HepG2 (cell line): ENCODE measurements around the gene CYBC1. TPM values are rescaled to one million over a fixed set of nuclear protein-coding genes. Genes with fewer than 3 reads are reported as not detected.

Experiments
- ATAC-seq: fragments of 200-7000 bp; cut with Tn5 transposase; 3 replicates; pipeline ENCODE4 v1.9.1; 2020; ENCODE audit warnings: mild to moderate bottlenecking, moderate library complexity
- BruUV-seq: library from RNA; stranded (reverse); fragments of 400-500 nt; replicated peaks from 2 replicates; lab custom pipeline; 2021; lab: Mats Ljungman, UMichigan
- CTCF ChIA-PET: fragments of 300-600 bp; formaldehyde crosslinking; extraction: SDS; loops from one replicate; lab custom pipeline; 2021; ENCODE audit warnings: low total read pairs, inconsistent platforms, low intra/inter-chr PET ratio; lab: Yijun Ruan, JAX
- POLR2A ChIA-PET: fragments of 350-600 bp; sonication (Branson Sonifier 250); formaldehyde crosslinking; loops from one replicate; lab custom pipeline; 2020; ENCODE audit warnings: antibody characterized with exemption, inconsistent platforms; lab: Yijun Ruan, JAX
- DNase-seq: peaks from one replicate; pipeline ENCODE4 v3.0.0-alpha.2; 2015; ENCODE audit warnings: low spot score
- FAIRE-seq: peaks from 3 replicates; lab custom pipeline; 2011; peaks lifted over from hg19 to GRCh38; lab: Jason Lieb, UNC
- H2AFZ ChIP-seq: one replicate; pipeline ENCODE4 v1.6.1; 2011; ENCODE audit warnings: low read length, inconsistent platforms
- H3K27ac ChIP-seq: fragments of 300-600 bp; 3 replicates; pipeline ENCODE4 v1.8.0; 2011; ENCODE audit warnings: mixed run types, mild to moderate bottlenecking, mixed read lengths, low read length, inconsistent platforms; ENCODE audit not compliant: insufficient read depth; ENCODE audit errors: extremely low read length
- H3K27me3 ChIP-seq, 2 experiments: fragments of 200-600 bp in 1 of 2; 2 replicates in 1 of 2; 3 replicates in 1 of 2; pipeline versions ENCODE4 v1.6.0 to v1.8.0; 2011; ENCODE audit warnings: low read length in 2 of 2, mild to moderate bottlenecking in 2 of 2, moderate library complexity in 2 of 2, inconsistent platforms in 1 of 2; ENCODE audit not compliant: insufficient read depth in 2 of 2, control insufficient read depth in 1 of 2
- H3K36me3 ChIP-seq, 2 experiments: fragments of 200-600 bp in 1 of 2; replicated peaks in 1 of 2; 2 replicates in 1 of 2; 3 replicates in 1 of 2; pipeline versions ENCODE4 v1.5.1 to v1.8.0; 2011; ENCODE audit warnings: low read length in 2 of 2, inconsistent platforms in 1 of 2; ENCODE audit not compliant: insufficient read depth in 2 of 2, control insufficient read depth in 1 of 2
- H3K4me1 ChIP-seq: 2 replicates; pipeline ENCODE4 v1.5.1; 2012; ENCODE audit warnings: low read length, inconsistent platforms; ENCODE audit not compliant: insufficient read depth
- H3K4me2 ChIP-seq: 2 replicates; pipeline ENCODE4 v1.6.0; 2011; ENCODE audit warnings: low read depth, low read length, inconsistent platforms
- H3K4me3 ChIP-seq, 3 experiments: fragments of 200-600 bp in 1 of 3; sonication (generic), shearing (Covaris generic) in 1 of 3; replicated peaks in 1 of 3; 2 replicates each; pipeline ENCODE4 v1.5.1; 2011 to 2016; ENCODE audit warnings: low read length in 3 of 3, inconsistent platforms in 2 of 3, low read depth in 2 of 3, mild to moderate bottlenecking in 2 of 3, control low read depth in 1 of 3, mixed read lengths in 1 of 3; ENCODE audit not compliant: insufficient read depth in 1 of 3
- H3K79me2 ChIP-seq: one replicate; pipeline ENCODE4 v1.6.1; 2011; ENCODE audit warnings: low read length, inconsistent platforms; ENCODE audit not compliant: insufficient read depth
- H3K9ac ChIP-seq: 2 replicates; pipeline ENCODE4 v1.6.0; 2011; ENCODE audit warnings: mild to moderate bottlenecking, low read depth, low read length, inconsistent platforms; ENCODE audit not compliant: insufficient read depth
- H3K9me3 ChIP-seq: 2 replicates; pipeline ENCODE4 v1.5.1; 2012; ENCODE audit warnings: mild to moderate bottlenecking, low read length
- H4K20me1 ChIP-seq: 2 replicates; pipeline ENCODE4 v1.6.0; 2011; ENCODE audit warnings: inconsistent platforms, mild to moderate bottlenecking, low read length, moderate library complexity; ENCODE audit not compliant: insufficient read depth
- KDM5B ChIP-seq: sonication (generic); formaldehyde crosslinking; IDR thresholded peaks from 2 replicates; pipeline ENCODE4 v1.4.0; 2020; ENCODE audit warnings: missing genetic modification reagents, mild to moderate bottlenecking, borderline replicate concordance
- NR3C1 ChIP-seq: sonication (generic); formaldehyde crosslinking; IDR thresholded peaks from 2 replicates; pipeline ENCODE4 v1.4.0; 2020; ENCODE audit warnings: missing genetic modification reagents
- PLRG1 ChIP-seq: fragments of 450-650 bp; conservative IDR thresholded peaks from 2 replicates; pipeline ENCODE4 v1.6.1; 2016
- RBM22 ChIP-seq: fragments of 200-400 bp; formaldehyde crosslinking; optimal IDR thresholded peaks from 2 replicates; pipeline ENCODE3; 2017; ENCODE audit warnings: mild to moderate bottlenecking, low read length, moderate library complexity
- SAFB2 ChIP-seq: sonication (generic); formaldehyde crosslinking; IDR thresholded peaks from 2 replicates; pipeline ENCODE4 v1.5.1; 2020; ENCODE audit warnings: missing genetic modification reagents, low read depth, mild to moderate bottlenecking, borderline replicate concordance
- SNAPC2 ChIP-seq: sonication (generic); formaldehyde crosslinking; IDR thresholded peaks from 2 replicates; pipeline ENCODE4 v1.8.1; 2022; ENCODE audit warnings: mild to moderate bottlenecking, missing genetic modification reagents
- TSC22D2 ChIP-seq: sonication (generic); formaldehyde crosslinking; IDR thresholded peaks from 2 replicates; pipeline ENCODE4 v1.5.1; 2020; ENCODE audit warnings: missing genetic modification reagents, mild to moderate bottlenecking, borderline replicate concordance
- WGBS: methylation state at CpG from one replicate; pipeline ENCODE4 v1.1.6; 2017; ENCODE audit warnings: low lambda C conversion rate; 5-methylcytosine and 5-hydroxymethylcytosine counted together
- in situ Hi-C: cut with HindIII; loops from 2 replicates; pipeline ENCODE4 v1.10.0; 2017; ENCODE audit warnings: low pct_unique_long_range_greater_than_20kb; ENCODE audit not compliant: extremely low pct_ligation_motif_present
- intact Hi-C: fragments of 100-400 bp; cut with micrococcal nuclease; formaldehyde crosslinking; loops from one replicate; pipeline ENCODE4 v1.10.0; 2022; ENCODE audit not compliant: unreplicated experiment
- polyA plus RNA-seq, 8 experiments: library from polyadenylated mRNA; depleted of rRNA in 3 of 8; stranded (reverse) in 7 of 8; unstranded in 1 of 8; fragments of >200 nt; fragmentation: Illumina TruSeq in 4 of 8; extraction: Trizol in 4 of 8; gene quantifications; 2 replicates each; pipeline versions ENCODE4 v1.2.1 to v1.2.3, GENCODE V29; 2011 to 2016; ENCODE audit warnings: low read depth in 4 of 8, missing spikeins in 1 of 8, mixed read lengths in 1 of 8; ENCODE audit not compliant: insufficient read depth in 1 of 8
- total RNA-seq, 5 experiments: library from RNA; depleted of rRNA; stranded (reverse); fragments of >200 nt; fragmentation: Illumina TruSeq; extraction: Trizol; gene quantifications; 2 replicates each; pipeline ENCODE4 v1.2.3, GENCODE V29; 2016; ENCODE audit warnings: low read depth in 1 of 5
- TF ChIP-seq, protein P1 (sequence below): sonication (generic); formaldehyde crosslinking; IDR thresholded peaks from 2 replicates; pipeline ENCODE4 v1.4.0; 2020; ENCODE audit warnings: mild to moderate bottlenecking, low read depth, missing genetic modification reagents
- TF ChIP-seq, protein P2 (sequence below): sonication (generic); formaldehyde crosslinking; IDR thresholded peaks from 2 replicates; pipeline ENCODE4 v1.4.0; 2020; ENCODE audit warnings: missing genetic modification reagents

The CYBC1 gene
- total and polyA plus RNA-seq, 2 of the 13 experiments (the other 11 are each of a cell fraction or from before 2014, with no cell fraction given): 43.4 to 44.1 TPM

DNA sequence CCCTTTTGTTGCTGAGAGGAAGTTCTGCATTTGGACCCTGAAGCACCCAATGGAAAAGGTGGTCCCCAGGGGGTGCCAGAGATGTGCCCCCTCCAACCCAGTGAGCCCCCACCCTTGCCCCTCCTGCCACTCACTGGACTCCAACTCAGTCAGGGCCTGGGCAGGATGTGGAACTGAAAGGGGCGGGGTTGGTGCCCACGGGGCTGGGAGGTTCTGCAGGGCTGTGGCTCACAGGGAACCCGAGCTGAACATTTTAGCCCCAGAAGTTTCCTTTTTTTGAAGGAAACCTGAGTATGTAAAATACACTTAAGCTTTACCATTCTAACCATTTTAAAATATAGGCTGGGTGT, 16.4 kb downstream of the CYBC1 start:
- H3K4me2 ChIP-seq: no peak overlapping the region
- TF ChIP-seq, protein P1, sequence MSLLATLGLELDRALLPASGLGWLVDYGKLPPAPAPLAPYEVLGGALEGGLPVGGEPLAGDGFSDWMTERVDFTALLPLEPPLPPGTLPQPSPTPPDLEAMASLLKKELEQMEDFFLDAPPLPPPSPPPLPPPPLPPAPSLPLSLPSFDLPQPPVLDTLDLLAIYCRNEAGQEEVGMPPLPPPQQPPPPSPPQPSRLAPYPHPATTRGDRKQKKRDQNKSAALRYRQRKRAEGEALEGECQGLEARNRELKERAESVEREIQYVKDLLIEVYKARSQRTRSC (CRISPR knock-in tag): no peak
- no peak for TF ChIP-seq SNAPC2 (CRISPR knock-in tag)
- TF ChIP-seq NR3C1: no peak
- no peak for TF ChIP-seq SAFB2 (CRISPR knock-in tag)
- no peak for TF ChIP-seq PLRG1
- TF ChIP-seq TSC22D2 (CRISPR knock-in tag): no peak
- no peak for TF ChIP-seq RBM22
- no peak for TF ChIP-seq KDM5B
- TF ChIP-seq, protein P2, sequence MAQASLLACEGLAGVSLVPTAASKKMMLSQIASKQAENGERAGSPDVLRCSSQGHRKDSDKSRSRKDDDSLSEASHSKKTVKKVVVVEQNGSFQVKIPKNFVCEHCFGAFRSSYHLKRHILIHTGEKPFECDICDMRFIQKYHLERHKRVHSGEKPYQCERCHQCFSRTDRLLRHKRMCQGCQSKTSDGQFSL (CRISPR knock-in tag): no peak
- H3K27ac ChIP-seq: no peak overlapping the region
- peaks cover 10 to 12% of the 10 kb centered on the region in 2 experiments; a peak in 4 of 5 replicates for H3K36me3 ChIP-seq
- ChIA-PET CTCF (no interaction called here), POLR2A (no interaction called here)
- no peaks in the 10 kb centered on the region for H4K20me1 ChIP-seq
- ATAC-seq (no peak), FAIRE-seq (no peak), DNase-seq (no peak)
- H3K9me3 ChIP-seq: no peaks in the 10 kb centered on the region
- intact Hi-C loops: no loop called here
- no peaks in the 10 kb centered on the region for H3K4me1 ChIP-seq
- H3K4me3 ChIP-seq: no peak overlapping the region
- in situ Hi-C loops: no loop called here
- no peak overlapping the region for H3K9ac ChIP-seq
- H3K79me2 ChIP-seq: no peaks in the 10 kb centered on the region
- BruUV-seq: no TSS peak
- H2AFZ ChIP-seq: no peak overlapping the region
- no peaks in the 10 kb centered on the region for H3K27me3 ChIP-seq
- WGBS: 97% methylated on average over 3 of the region's 3 CpGs
